ENCODE measurements around the gene AXL.

Gene AXL

DNA sequence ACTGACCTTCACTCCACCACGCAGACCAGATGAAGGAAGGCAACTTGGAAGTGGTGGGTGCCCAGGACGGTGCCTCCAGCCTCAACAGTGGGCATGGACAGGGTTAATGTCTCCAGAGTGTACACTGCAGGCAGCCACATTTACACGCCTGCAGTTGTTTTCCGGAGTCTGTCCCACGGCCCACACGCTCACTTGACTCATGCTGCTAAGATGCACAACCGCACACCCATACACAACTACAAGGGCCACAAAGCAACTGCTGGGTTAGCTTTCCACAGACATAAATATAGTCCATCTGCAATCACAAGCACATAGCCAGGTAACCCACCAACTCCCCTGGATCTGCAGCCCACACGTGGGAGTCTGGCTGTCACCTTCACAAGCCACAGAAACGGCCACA is 12.6 kb upstream of the AXL start:
- no peaks in the 10 kb centered on the region for H3K9me3 ChIP-seq (ENCODE audit: low read length)
- H3K4me1 ChIP-seq (ENCODE audit: insufficient read depth, low read length, severe bottlenecking), result no peaks in the 10 kb centered on the region
- no peak overlapping the region for H2AFZ ChIP-seq (ENCODE audit: low read length)
- no peaks in the 10 kb centered on the region for H3F3A ChIP-seq (ENCODE audit: insufficient read depth, low read length)
- no peaks in the 10 kb centered on the region for H3K27me3 ChIP-seq (ENCODE audit: insufficient read depth, low read length)
- no peaks in the 10 kb centered on the region for H3K9me2 ChIP-seq (ENCODE audit: low read depth, low read length)
- no peak overlapping the region for H3K4me3 ChIP-seq (ENCODE audit: low read depth, low read length, poor library complexity, severe bottlenecking)
- H3K9ac ChIP-seq (ENCODE audit: low read length), result no peak overlapping the region
- H3K79me2 ChIP-seq (ENCODE audit: insufficient read depth, low read length), result no peaks in the 10 kb centered on the region
- no peaks in the 10 kb centered on the region for H3K36me3 ChIP-seq (ENCODE audit: insufficient read depth, low read length)
- no peaks in the 10 kb centered on the region for H4K20me1 ChIP-seq (ENCODE audit: insufficient read depth, low read length)
- H3K4me2 ChIP-seq (ENCODE audit: low read length), result no peak overlapping the region
- TF ChIP-seq, protein P1, sequence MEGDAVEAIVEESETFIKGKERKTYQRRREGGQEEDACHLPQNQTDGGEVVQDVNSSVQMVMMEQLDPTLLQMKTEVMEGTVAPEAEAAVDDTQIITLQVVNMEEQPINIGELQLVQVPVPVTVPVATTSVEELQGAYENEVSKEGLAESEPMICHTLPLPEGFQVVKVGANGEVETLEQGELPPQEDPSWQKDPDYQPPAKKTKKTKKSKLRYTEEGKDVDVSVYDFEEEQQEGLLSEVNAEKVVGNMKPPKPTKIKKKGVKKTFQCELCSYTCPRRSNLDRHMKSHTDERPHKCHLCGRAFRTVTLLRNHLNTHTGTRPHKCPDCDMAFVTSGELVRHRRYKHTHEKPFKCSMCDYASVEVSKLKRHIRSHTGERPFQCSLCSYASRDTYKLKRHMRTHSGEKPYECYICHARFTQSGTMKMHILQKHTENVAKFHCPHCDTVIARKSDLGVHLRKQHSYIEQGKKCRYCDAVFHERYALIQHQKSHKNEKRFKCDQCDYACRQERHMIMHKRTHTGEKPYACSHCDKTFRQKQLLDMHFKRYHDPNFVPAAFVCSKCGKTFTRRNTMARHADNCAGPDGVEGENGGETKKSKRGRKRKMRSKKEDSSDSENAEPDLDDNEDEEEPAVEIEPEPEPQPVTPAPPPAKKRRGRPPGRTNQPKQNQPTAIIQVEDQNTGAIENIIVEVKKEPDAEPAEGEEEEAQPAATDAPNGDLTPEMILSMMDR (IDR thresholded peaks at IDR 0.05; ENCODE audit: low read length), result no peak
- H3K27ac ChIP-seq (ENCODE audit: low read depth, low read length, poor library complexity, severe bottlenecking), result no peak overlapping the region

DNA sequence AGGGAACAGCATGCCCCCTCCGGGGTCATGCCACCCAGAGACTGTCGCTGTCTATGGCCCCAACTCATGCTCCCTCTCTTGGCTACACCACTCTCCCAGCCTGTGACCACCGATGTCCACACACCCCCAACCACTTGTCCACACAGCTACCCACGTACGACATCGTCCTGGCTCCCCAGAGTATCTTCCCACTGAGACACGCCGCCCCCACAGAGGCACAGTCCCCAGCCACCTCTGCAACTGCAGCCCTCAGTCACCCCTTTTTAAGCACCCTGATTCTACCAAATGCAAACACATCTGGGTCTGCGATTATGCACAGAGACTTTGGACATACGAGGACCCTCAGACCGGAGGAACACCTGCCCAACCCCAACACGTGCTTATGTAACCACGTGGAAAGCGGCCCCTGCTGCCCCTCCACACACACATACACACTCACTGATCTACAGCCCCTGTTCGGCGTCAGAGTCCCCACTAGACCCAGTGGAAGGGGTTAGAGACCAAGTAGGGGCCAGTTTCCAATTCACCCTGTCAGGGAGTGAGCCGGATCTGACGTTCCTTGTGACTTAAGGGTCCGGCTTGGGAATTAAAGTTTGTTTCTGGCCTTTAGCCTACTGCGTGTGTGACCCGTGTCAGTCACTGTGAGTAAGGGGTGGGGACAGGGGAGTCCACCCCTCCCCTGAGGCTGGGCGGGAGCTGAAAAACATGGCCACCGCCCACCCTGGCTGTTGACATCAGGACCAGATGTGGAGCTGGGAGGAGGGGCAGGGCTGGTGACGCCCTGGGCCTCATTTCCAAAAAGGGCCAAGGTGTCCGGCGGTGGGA is 11.9 kb upstream of the AXL start:
- H2AFZ ChIP-seq (ENCODE audit: low read length), result no peak overlapping the region
- no peaks in the 10 kb centered on the region for H3K9me3 ChIP-seq (ENCODE audit: low read length)
- H3K27me3 ChIP-seq (ENCODE audit: insufficient read depth, low read length), result no peaks in the 10 kb centered on the region
- no peak overlapping the region for H3K27ac ChIP-seq (ENCODE audit: low read depth, low read length, poor library complexity, severe bottlenecking)
- H3K4me2 ChIP-seq (ENCODE audit: low read length), result no peak overlapping the region
- H4K20me1 ChIP-seq (ENCODE audit: insufficient read depth, low read length), result no peaks in the 10 kb centered on the region
- no peaks in the 10 kb centered on the region for H3K36me3 ChIP-seq (ENCODE audit: insufficient read depth, low read length)
- H3K79me2 ChIP-seq (ENCODE audit: insufficient read depth, low read length), result no peaks in the 10 kb centered on the region
- no peaks in the 10 kb centered on the region for H3K4me1 ChIP-seq (ENCODE audit: insufficient read depth, low read length, severe bottlenecking)
- no peaks in the 10 kb centered on the region for H3K9me2 ChIP-seq (ENCODE audit: low read depth, low read length)
- TF ChIP-seq, protein P1 (IDR thresholded peaks at IDR 0.05; ENCODE audit: low read length), result no peak
- no peak for TF ChIP-seq EZH2 (IDR thresholded peaks at IDR 0.05; ENCODE audit: borderline replicate concordance, low read length)
- H3F3A ChIP-seq (ENCODE audit: insufficient read depth, low read length), result no peaks in the 10 kb centered on the region
- no peak overlapping the region for H3K9ac ChIP-seq (ENCODE audit: low read length)
- no peak overlapping the region for H3K4me3 ChIP-seq (ENCODE audit: low read depth, low read length, poor library complexity, severe bottlenecking)

DNA sequence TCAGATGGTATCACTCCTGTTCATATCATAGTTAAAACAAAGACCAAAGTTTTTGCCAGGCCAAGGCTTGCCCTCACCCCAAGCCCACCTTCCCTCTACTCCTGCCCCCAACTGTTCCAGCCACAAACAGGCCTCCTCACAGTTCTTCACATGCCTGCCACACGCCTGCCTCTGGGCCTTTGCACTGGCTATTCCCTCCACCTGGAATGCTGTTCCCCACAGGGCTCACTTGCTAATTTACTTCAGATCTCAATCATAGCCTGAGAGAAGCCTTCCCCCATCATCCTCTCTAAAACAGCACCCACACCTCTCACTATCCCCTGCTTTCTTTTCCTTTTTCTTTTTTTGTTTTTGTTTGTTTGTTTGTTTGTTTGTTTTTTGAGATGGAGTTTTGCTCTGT is 4.9 kb upstream of the AXL start:
- H3K4me3 ChIP-seq (ENCODE audit: low read depth, low read length, poor library complexity, severe bottlenecking), result no peak overlapping the region
- no peak overlapping the region for H3K4me2 ChIP-seq (ENCODE audit: low read length)
- peaks cover 8% of the 10 kb centered on the region; the same call in 1 of the 2 replicates for H3K27me3 ChIP-seq (ENCODE audit: insufficient read depth, low read length)
- no peak overlapping the region for H3K9ac ChIP-seq (ENCODE audit: low read length)
- no peaks in the 10 kb centered on the region for H4K20me1 ChIP-seq (ENCODE audit: insufficient read depth, low read length)
- no peak overlapping the region for H3K27ac ChIP-seq (ENCODE audit: low read depth, low read length, poor library complexity, severe bottlenecking)
- H3K4me1 ChIP-seq (ENCODE audit: insufficient read depth, low read length, severe bottlenecking), result no peaks in the 10 kb centered on the region
- no peak overlapping the region for H2AFZ ChIP-seq (ENCODE audit: low read length)
- H3K9me3 ChIP-seq (ENCODE audit: low read length), result no peaks in the 10 kb centered on the region
- TF ChIP-seq EZH2 (IDR thresholded peaks at IDR 0.05; ENCODE audit: borderline replicate concordance, low read length), result no peak
- TF ChIP-seq, protein P1 (IDR thresholded peaks at IDR 0.05; ENCODE audit: low read length), result no peak
- H3F3A ChIP-seq (ENCODE audit: insufficient read depth, low read length), result no peaks in the 10 kb centered on the region
- no peaks in the 10 kb centered on the region for H3K9me2 ChIP-seq (ENCODE audit: low read depth, low read length)
- H3K36me3 ChIP-seq (ENCODE audit: insufficient read depth, low read length), result no peaks in the 10 kb centered on the region
- no peaks in the 10 kb centered on the region for H3K79me2 ChIP-seq (ENCODE audit: insufficient read depth, low read length)

All from OCI-LY1 (cell line).